HepG2 (cell line): ENCODE results near the gene TMEM108. TPM values are rescaled to one million over a fixed set of nuclear protein-coding genes. Genes with fewer than 3 reads are reported as not detected.

Experiments used
- ATAC-seq: fragments of 200-7000 bp; cut with Tn5 transposase; 3 replicates; pipeline ENCODE4 v1.9.1; 2020; ENCODE audit warnings: mild to moderate bottlenecking, moderate library complexity
- BruUV-seq: library from RNA; stranded (reverse); fragments of 400-500 nt; replicated peaks from 2 replicates; lab custom pipeline; 2021; lab: Mats Ljungman, UMichigan
- CTCF ChIA-PET: fragments of 300-600 bp; formaldehyde crosslinking; extraction: SDS; loops from one replicate; lab custom pipeline; 2021; ENCODE audit warnings: low total read pairs, inconsistent platforms, low intra/inter-chr PET ratio; lab: Yijun Ruan, JAX
- POLR2A ChIA-PET: fragments of 350-600 bp; sonication (Branson Sonifier 250); formaldehyde crosslinking; loops from one replicate; lab custom pipeline; 2020; ENCODE audit warnings: antibody characterized with exemption, inconsistent platforms; lab: Yijun Ruan, JAX
- DNase-seq: peaks from one replicate; pipeline ENCODE4 v3.0.0-alpha.2; 2015; ENCODE audit warnings: low spot score
- FAIRE-seq: peaks from 3 replicates; lab custom pipeline; 2011; peaks lifted over from hg19 to GRCh38; lab: Jason Lieb, UNC
- H2AFZ ChIP-seq: one replicate; pipeline ENCODE4 v1.6.1; 2011; ENCODE audit warnings: low read length, inconsistent platforms
- H3K27ac ChIP-seq: fragments of 300-600 bp; 3 replicates; pipeline ENCODE4 v1.8.0; 2011; ENCODE audit warnings: mixed run types, mild to moderate bottlenecking, mixed read lengths, low read length, inconsistent platforms; ENCODE audit not compliant: insufficient read depth; ENCODE audit errors: extremely low read length
- H3K27me3 ChIP-seq, 2 experiments: fragments of 200-600 bp in 1 of 2; 2 replicates in 1 of 2; 3 replicates in 1 of 2; pipeline versions ENCODE4 v1.6.0 to v1.8.0; 2011; ENCODE audit warnings: low read length in 2 of 2, mild to moderate bottlenecking in 2 of 2, moderate library complexity in 2 of 2, inconsistent platforms in 1 of 2; ENCODE audit not compliant: insufficient read depth in 2 of 2, control insufficient read depth in 1 of 2
- H3K36me3 ChIP-seq, 2 experiments: fragments of 200-600 bp in 1 of 2; replicated peaks in 1 of 2; 2 replicates in 1 of 2; 3 replicates in 1 of 2; pipeline versions ENCODE4 v1.5.1 to v1.8.0; 2011; ENCODE audit warnings: low read length in 2 of 2, inconsistent platforms in 1 of 2; ENCODE audit not compliant: insufficient read depth in 2 of 2, control insufficient read depth in 1 of 2
- H3K4me1 ChIP-seq: 2 replicates; pipeline ENCODE4 v1.5.1; 2012; ENCODE audit warnings: low read length, inconsistent platforms; ENCODE audit not compliant: insufficient read depth
- H3K4me2 ChIP-seq: 2 replicates; pipeline ENCODE4 v1.6.0; 2011; ENCODE audit warnings: low read depth, low read length, inconsistent platforms
- H3K4me3 ChIP-seq, 3 experiments: fragments of 200-600 bp in 1 of 3; sonication (generic), shearing (Covaris generic) in 1 of 3; replicated peaks in 1 of 3; 2 replicates each; pipeline ENCODE4 v1.5.1; 2011 to 2016; ENCODE audit warnings: low read length in 3 of 3, inconsistent platforms in 2 of 3, low read depth in 2 of 3, mild to moderate bottlenecking in 2 of 3, control low read depth in 1 of 3, mixed read lengths in 1 of 3; ENCODE audit not compliant: insufficient read depth in 1 of 3
- H3K79me2 ChIP-seq: one replicate; pipeline ENCODE4 v1.6.1; 2011; ENCODE audit warnings: low read length, inconsistent platforms; ENCODE audit not compliant: insufficient read depth
- H3K9ac ChIP-seq: 2 replicates; pipeline ENCODE4 v1.6.0; 2011; ENCODE audit warnings: mild to moderate bottlenecking, low read depth, low read length, inconsistent platforms; ENCODE audit not compliant: insufficient read depth
- H3K9me3 ChIP-seq: 2 replicates; pipeline ENCODE4 v1.5.1; 2012; ENCODE audit warnings: mild to moderate bottlenecking, low read length
- H4K20me1 ChIP-seq: 2 replicates; pipeline ENCODE4 v1.6.0; 2011; ENCODE audit warnings: inconsistent platforms, mild to moderate bottlenecking, low read length, moderate library complexity; ENCODE audit not compliant: insufficient read depth
- ARID4A ChIP-seq: sonication (generic); formaldehyde crosslinking; IDR thresholded peaks from 2 replicates; pipeline ENCODE4 v1.5.0; 2020; ENCODE audit warnings: mild to moderate bottlenecking, missing genetic modification reagents, borderline replicate concordance
- GRHL1 ChIP-seq: sonication (generic); formaldehyde crosslinking; conservative IDR thresholded peaks from 2 replicates; pipeline ENCODE4 v1.8.0; 2022; ENCODE audit warnings: missing genetic modification reagents
- HMG20B ChIP-seq: conservative IDR thresholded peaks from 2 replicates; pipeline ENCODE4 v1.6.1; 2016; ENCODE audit warnings: missing genetic modification reagents, missing compliant biosample characterization
- NFATC3 ChIP-seq: sonication (generic); formaldehyde crosslinking; IDR thresholded peaks from 2 replicates; pipeline ENCODE4 v1.5.1; 2020; ENCODE audit warnings: mild to moderate bottlenecking, missing genetic modification reagents
- NKX3-1 ChIP-seq: sonication (generic); formaldehyde crosslinking; IDR thresholded peaks from 2 replicates; pipeline ENCODE4 v1.5.0; 2020; ENCODE audit warnings: missing genetic modification reagents
- RXRB ChIP-seq: IDR thresholded peaks from 2 replicates; pipeline ENCODE4 v1.6.1; 2016; ENCODE audit warnings: borderline replicate concordance, missing genetic modification reagents, missing compliant biosample characterization
- SP140L ChIP-seq: sonication (generic); formaldehyde crosslinking; IDR thresholded peaks from 2 replicates; pipeline ENCODE4 v1.4.0; 2020; ENCODE audit warnings: missing genetic modification reagents, borderline replicate concordance
- WIZ ChIP-seq: sonication (generic); formaldehyde crosslinking; IDR thresholded peaks from 2 replicates; pipeline ENCODE4 v1.5.1; 2020; ENCODE audit warnings: mild to moderate bottlenecking, missing genetic modification reagents
- ZNF24 ChIP-seq: fragments of 450-650 bp; IDR thresholded peaks from 2 replicates; pipeline ENCODE4 v1.6.1; 2017; ENCODE audit warnings: antibody characterized with exemption, mild to moderate bottlenecking
- WGBS: methylation state at CpG from one replicate; pipeline ENCODE4 v1.1.6; 2017; ENCODE audit warnings: low lambda C conversion rate; 5-methylcytosine and 5-hydroxymethylcytosine counted together
- in situ Hi-C: cut with HindIII; loops from 2 replicates; pipeline ENCODE4 v1.10.0; 2017; ENCODE audit warnings: low pct_unique_long_range_greater_than_20kb; ENCODE audit not compliant: extremely low pct_ligation_motif_present
- intact Hi-C: fragments of 100-400 bp; cut with micrococcal nuclease; formaldehyde crosslinking; loops from one replicate; pipeline ENCODE4 v1.10.0; 2022; ENCODE audit not compliant: unreplicated experiment
- polyA plus RNA-seq, 8 experiments: library from polyadenylated mRNA; depleted of rRNA in 3 of 8; stranded (reverse) in 7 of 8; unstranded in 1 of 8; fragments of >200 nt; fragmentation: Illumina TruSeq in 4 of 8; extraction: Trizol in 4 of 8; gene quantifications; 2 replicates each; pipeline versions ENCODE4 v1.2.1 to v1.2.3, GENCODE V29; 2011 to 2016; ENCODE audit warnings: low read depth in 4 of 8, missing spikeins in 1 of 8, mixed read lengths in 1 of 8; ENCODE audit not compliant: insufficient read depth in 1 of 8
- total RNA-seq, 5 experiments: library from RNA; depleted of rRNA; stranded (reverse); fragments of >200 nt; fragmentation: Illumina TruSeq; extraction: Trizol; gene quantifications; 2 replicates each; pipeline ENCODE4 v1.2.3, GENCODE V29; 2016; ENCODE audit warnings: low read depth in 1 of 5
- TF ChIP-seq, protein P1 (sequence below): sonication (generic); formaldehyde crosslinking; IDR thresholded peaks from 2 replicates; pipeline ENCODE4 v1.9.0; 2021; ENCODE audit warnings: mild to moderate bottlenecking, missing genetic modification reagents
- TF ChIP-seq, protein P2 (sequence below): sonication (generic); formaldehyde crosslinking; IDR thresholded peaks from 2 replicates; pipeline ENCODE4 v1.4.0; 2020; ENCODE audit warnings: mild to moderate bottlenecking, low read depth, missing genetic modification reagents

Gene TMEM108
- total and polyA plus RNA-seq, 2 of the 13 experiments (the other 11 are each of a cell fraction or from before 2014, with no cell fraction given): not detected

DNA sequence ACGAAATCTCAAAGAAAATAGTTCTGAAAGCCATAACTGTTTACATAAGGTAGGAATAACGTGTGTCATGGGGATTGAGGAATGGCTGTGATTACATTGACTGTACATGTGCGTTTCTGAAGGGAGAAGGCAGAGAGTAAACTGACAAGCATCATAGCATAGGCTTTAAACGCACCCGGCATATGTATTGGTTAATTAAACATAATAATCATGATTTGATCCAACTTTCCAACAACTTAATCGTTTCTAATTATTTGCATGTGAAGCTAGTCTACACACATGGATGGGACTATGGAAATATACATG, 3.3 kb downstream of the TMEM108 start:
- WGBS: 31% methylated on average over 6 of the region's 6 CpGs
- Histone ChIP-seq H3K9ac (no peak overlapping the region), H3K4me1 (no peaks in the 10 kb centered on the region), H3K4me3 (no peak overlapping the region), H3K36me3 (no peaks in the 10 kb centered on the region), H3K27me3 (peaks cover 0 to 25% of the 10 kb centered on the region in 2 experiments; a peak in 3 of 5 replicates), H3K27ac (no peak overlapping the region), H3K4me2 (no peak overlapping the region), H2AFZ (no peak overlapping the region), H4K20me1 (no peaks in the 10 kb centered on the region), H3K9me3 (no peaks in the 10 kb centered on the region), H3K79me2 (no peaks in the 10 kb centered on the region)
- ATAC-seq: no peak; the same call in 2 of the 3 replicates
- in situ Hi-C loops (loop anchor here (5.0 kb wide), 1 partner anchor 341 kb away; no protein-coding TSS in a partner anchor), intact Hi-C loops (loop anchor here (1.0 to 10.0 kb wide), 4 partner anchors 315 to 533 kb away; partner anchors contain the start of gene CDV3)
- BruUV-seq: no TSS peak
- TF ChIP-seq GRHL1 (CRISPR knock-in tag): no peak
- no peak for TF ChIP-seq WIZ
- no peak for TF ChIP-seq NKX3-1 (CRISPR knock-in tag)
- no peak for TF ChIP-seq RXRB (CRISPR knock-in tag)
- TF ChIP-seq ZNF24: no peak
- TF ChIP-seq, protein P1, sequence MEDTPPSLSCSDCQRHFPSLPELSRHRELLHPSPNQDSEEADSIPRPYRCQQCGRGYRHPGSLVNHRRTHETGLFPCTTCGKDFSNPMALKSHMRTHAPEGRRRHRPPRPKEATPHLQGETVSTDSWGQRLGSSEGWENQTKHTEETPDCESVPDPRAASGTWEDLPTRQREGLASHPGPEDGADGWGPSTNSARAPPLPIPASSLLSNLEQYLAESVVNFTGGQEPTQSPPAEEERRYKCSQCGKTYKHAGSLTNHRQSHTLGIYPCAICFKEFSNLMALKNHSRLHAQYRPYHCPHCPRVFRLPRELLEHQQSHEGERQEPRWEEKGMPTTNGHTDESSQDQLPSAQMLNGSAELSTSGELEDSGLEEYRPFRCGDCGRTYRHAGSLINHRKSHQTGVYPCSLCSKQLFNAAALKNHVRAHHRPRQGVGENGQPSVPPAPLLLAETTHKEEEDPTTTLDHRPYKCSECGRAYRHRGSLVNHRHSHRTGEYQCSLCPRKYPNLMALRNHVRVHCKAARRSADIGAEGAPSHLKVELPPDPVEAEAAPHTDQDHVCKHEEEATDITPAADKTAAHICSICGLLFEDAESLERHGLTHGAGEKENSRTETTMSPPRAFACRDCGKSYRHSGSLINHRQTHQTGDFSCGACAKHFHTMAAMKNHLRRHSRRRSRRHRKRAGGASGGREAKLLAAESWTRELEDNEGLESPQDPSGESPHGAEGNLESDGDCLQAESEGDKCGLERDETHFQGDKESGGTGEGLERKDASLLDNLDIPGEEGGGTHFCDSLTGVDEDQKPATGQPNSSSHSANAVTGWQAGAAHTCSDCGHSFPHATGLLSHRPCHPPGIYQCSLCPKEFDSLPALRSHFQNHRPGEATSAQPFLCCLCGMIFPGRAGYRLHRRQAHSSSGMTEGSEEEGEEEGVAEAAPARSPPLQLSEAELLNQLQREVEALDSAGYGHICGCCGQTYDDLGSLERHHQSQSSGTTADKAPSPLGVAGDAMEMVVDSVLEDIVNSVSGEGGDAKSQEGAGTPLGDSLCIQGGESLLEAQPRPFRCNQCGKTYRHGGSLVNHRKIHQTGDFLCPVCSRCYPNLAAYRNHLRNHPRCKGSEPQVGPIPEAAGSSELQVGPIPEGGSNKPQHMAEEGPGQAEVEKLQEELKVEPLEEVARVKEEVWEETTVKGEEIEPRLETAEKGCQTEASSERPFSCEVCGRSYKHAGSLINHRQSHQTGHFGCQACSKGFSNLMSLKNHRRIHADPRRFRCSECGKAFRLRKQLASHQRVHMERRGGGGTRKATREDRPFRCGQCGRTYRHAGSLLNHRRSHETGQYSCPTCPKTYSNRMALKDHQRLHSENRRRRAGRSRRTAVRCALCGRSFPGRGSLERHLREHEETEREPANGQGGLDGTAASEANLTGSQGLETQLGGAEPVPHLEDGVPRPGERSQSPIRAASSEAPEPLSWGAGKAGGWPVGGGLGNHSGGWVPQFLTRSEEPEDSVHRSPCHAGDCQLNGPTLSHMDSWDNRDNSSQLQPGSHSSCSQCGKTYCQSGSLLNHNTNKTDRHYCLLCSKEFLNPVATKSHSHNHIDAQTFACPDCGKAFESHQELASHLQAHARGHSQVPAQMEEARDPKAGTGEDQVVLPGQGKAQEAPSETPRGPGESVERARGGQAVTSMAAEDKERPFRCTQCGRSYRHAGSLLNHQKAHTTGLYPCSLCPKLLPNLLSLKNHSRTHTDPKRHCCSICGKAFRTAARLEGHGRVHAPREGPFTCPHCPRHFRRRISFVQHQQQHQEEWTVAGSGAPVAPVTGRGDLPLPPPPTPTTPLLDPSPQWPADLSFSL (CRISPR knock-in tag): no peak
- TF ChIP-seq, protein P2, sequence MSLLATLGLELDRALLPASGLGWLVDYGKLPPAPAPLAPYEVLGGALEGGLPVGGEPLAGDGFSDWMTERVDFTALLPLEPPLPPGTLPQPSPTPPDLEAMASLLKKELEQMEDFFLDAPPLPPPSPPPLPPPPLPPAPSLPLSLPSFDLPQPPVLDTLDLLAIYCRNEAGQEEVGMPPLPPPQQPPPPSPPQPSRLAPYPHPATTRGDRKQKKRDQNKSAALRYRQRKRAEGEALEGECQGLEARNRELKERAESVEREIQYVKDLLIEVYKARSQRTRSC (CRISPR knock-in tag): no peak
- no peak for TF ChIP-seq NFATC3 (CRISPR knock-in tag)
- no peak for TF ChIP-seq HMG20B
- TF ChIP-seq ARID4A (CRISPR knock-in tag): no peak
- no peak for TF ChIP-seq SP140L
- no peak for DNase-seq
- POLR2A ChIA-PET: no interaction called here
- FAIRE-seq: no peak
- CTCF ChIA-PET: interaction anchor here (0.7 to 2.2 kb wide), 3 partner anchors 336 to 382 kb away, joined by 3 to 17 read pairs (median 5); no protein-coding TSS in a partner anchor
